Vagina (tissue), 2 donors: ENCODE results near the gene HNRNPA0. TPM values are rescaled to one million over a fixed set of nuclear protein-coding genes. Genes with fewer than 3 reads are reported as not detected.

ENCODE experiments used
- DNase-seq, 2 donors: peaks; one replicate each; pipeline ENCODE4 v3.0.0-alpha.2; 2017; ENCODE audit errors: extremely low spot score in 2 of 2
- H3K27ac ChIP-seq: fragments of 200-600 bp; sonication (generic); one replicate; pipeline ENCODE4 v1.5.1; 2019
- H3K27me3 ChIP-seq: fragments of 200-600 bp; sonication (generic); one replicate; pipeline ENCODE4 v1.5.1; 2019
- H3K36me3 ChIP-seq, 2 donors: fragments of 200-600 bp; sonication (generic); one replicate each; pipeline ENCODE4 v1.5.1; 2017 to 2019
- H3K4me1 ChIP-seq: fragments of 200-600 bp; sonication (generic); one replicate; pipeline ENCODE4 v1.5.1; 2019
- H3K4me3 ChIP-seq, 2 donors: fragments of 200-600 bp; sonication (generic); 1 replicate in 1 of 2; 2 replicates in 1 of 2; pipeline ENCODE4 v1.5.1; 2016 to 2019
- H3K9me3 ChIP-seq: fragments of 200-600 bp; sonication (generic); one replicate; pipeline ENCODE4 v1.5.1; 2019
- CTCF ChIP-seq, 3 experiments: fragments of 450-650 bp in 2 of 3; fragments of 200-600 bp in 1 of 3; sonication (generic) in 1 of 3; IDR thresholded peaks; one replicate each; pipeline ENCODE4 v1.5.1; 2017 to 2019; ENCODE audit warnings: antibody characterized with exemption in 3 of 3, mild to moderate bottlenecking in 2 of 3, moderate library complexity in 2 of 3
- POLR2A ChIP-seq, 2 donors: fragments of 450-650 bp; IDR thresholded peaks; one replicate each; pipeline ENCODE4 v1.6.1; 2017; ENCODE audit warnings: antibody characterized with exemption in 2 of 2, mild to moderate bottlenecking in 2 of 2, moderate library complexity in 2 of 2
- POLR2AphosphoS5 ChIP-seq, 2 donors: sonication (generic); formaldehyde crosslinking; IDR thresholded peaks; one replicate each; pipeline ENCODE4 v1.9.0; 2017; ENCODE audit warnings: antibody characterized with exemption in 2 of 2, mild to moderate bottlenecking in 2 of 2, low read depth in 1 of 2; ENCODE audit not compliant: insufficient read depth in 1 of 2
- intact Hi-C: fragments of 100-400 bp; cut with DNase I; formaldehyde crosslinking; loops from one replicate; pipeline ENCODE4 v1.15.1; 2023
- total RNA-seq: library from RNA; depleted of rRNA; stranded (reverse); fragments of >200 nt; gene quantifications from one replicate; pipeline ENCODE4 v1.2.3, GENCODE V29; 2016

The HNRNPA0 gene
- 11.8 TPM for total RNA-seq

DNA sequence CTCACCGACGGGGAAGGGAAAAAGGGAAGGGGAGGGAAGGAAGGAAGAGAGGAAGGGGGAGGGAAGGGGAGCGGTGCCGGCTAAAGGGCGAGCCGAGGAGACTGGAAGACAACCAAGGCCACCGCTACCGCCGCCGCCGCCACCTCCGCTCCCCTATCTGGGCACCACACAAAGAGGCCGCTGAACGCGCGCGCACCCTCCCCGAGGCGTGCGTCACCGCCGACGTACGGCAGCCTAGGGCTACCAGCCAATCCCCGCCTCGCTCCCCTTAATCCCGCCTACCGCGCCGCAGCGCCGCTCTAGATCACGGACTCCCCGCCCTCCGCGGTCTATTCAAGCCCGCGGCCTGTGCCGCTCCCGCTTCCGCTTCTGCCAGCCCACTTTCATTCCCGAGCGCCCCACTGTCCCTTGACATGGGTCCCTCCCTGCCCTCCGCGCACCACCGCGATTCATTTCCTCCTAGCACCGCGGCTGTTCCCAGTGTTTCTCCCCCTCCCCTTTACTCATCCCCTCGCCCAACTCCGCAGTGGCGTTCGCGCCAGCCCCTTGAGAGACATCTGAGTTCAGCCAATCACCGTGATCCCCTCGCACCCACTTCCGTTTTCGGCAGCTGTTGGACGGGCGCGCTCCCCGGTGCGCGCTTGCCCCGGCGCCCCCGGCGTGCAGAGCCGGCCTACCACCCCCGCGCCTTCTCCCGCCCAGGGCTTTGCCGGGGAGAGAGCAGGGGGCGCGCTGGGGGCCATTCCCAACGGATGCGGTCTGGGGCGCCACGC is at the start of gene HNRNPA0:
Gene HNRNPA0 (minus strand): TSS at position 176 of the 773 bp plus-strand sequence. CDS start 297 bp downstream, outside the sequence.
- H3K4me1 ChIP-seq: peaks cover 37% of the 10 kb centered on the region
- DNase-seq: peak in 1 of 2 donors; percentile 98
- peak within 1 kb of the TSS; percentile 69 to 92 for H3K4me3 ChIP-seq
- intact Hi-C loops: no loop called here
- no peaks in the 10 kb centered on the region for H3K27me3 ChIP-seq
- no peaks in the 10 kb centered on the region for H3K9me3 ChIP-seq
- peak within 1 kb of the TSS; percentile 100 for H3K27ac ChIP-seq
- TF ChIP-seq POLR2A (IDR thresholded peaks at IDR 0.05) (peak; percentile 82 to 98), CTCF (IDR thresholded peaks at IDR 0.05) (peak in 1 of 3 experiments; percentile 21), POLR2AphosphoS5 (IDR thresholded peaks at IDR 0.05; ENCODE audit: insufficient read depth in 1 of 2, low read depth in 1 of 2) (peak; percentile 85 to 98)
- no peaks in the 10 kb centered on the region for H3K36me3 ChIP-seq

DNA sequence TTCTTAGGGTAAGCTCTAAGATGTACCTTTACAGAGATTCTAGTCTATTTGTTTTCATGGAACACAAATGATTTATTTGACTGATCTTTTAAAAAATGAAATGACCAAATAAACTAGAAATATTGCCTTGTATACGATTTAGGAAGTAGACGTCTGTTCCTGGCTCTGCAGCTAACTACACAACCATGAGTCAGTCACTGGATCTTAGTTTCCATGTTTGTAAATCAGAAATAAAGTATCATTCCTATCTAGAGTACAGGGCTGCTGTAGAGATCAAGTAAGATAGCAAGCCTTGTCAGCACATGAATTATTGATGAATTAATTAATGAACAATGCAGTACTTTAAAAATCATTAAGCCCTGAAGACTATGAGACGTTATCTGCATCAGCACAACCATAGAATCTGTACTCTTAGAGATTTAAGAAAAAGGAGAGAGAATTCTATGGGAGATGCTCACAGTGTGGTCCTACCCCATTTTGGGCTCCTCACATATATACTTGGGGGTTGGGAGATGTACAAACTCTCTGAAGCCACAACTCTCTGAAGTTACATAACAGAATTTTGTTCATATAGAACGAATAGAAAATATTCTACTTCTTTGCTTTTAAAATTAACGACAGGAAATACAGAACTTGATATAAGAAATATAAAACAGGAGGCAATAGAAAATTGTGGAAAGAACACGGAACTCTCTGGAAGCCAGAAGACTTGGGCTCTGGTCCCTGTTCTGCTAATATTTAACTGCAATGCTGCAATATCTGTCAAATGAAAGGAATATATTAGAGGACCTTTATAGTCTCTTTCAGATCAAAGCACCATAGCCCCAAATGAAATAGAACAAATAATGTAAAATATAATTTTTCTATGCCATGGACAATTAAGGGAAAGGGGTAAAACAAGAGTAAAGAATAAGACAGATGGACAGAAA is 48.4 kb upstream of the HNRNPA0 start:
- no peak for DNase-seq
- Histone ChIP-seq H3K4me1 (no peaks in the 10 kb centered on the region), H3K27ac (no peak overlapping the region), H3K9me3 (no peaks in the 10 kb centered on the region), H3K27me3 (no peaks in the 10 kb centered on the region), H3K36me3 (no peaks in the 10 kb centered on the region), H3K4me3 (no peak overlapping the region)
- TF ChIP-seq CTCF (IDR thresholded peaks at IDR 0.05) (no peak), POLR2AphosphoS5 (IDR thresholded peaks at IDR 0.05; ENCODE audit: insufficient read depth in 1 of 2, low read depth in 1 of 2) (no peak), POLR2A (IDR thresholded peaks at IDR 0.05) (no peak)
- intact Hi-C loops: no loop called here

DNA sequence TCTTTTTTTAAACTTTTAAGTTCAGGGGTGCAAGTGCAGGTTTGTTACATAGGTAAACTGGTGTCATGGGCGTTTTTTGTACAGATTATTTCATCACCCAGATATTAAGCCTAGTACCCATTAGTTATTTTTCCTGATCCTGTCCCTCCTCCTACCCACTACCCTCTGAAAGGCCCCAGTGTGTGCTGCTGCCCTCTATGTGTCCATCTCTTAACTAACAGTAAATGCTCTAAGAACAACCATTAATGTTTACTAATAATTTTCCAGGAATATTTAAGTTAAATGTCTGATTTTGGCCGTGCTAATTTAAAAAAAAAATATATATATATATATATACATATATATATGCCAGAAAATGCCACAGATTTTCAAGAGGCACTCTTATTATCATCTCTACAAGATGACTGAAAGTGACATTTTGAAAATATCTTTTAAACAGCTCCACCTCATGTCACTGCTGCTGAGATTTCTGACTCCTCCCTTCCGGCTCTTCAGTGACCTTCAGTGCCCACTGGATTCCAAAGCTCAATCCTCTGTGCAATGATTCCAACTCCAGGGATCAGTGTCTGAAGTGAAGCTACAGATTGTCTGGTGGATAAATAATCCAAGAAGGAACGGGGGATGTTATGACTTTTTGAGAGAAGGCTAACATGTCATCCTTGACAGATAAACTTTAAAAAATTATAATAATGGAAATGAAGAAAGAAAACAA is 46.7 kb upstream of the HNRNPA0 start:
- no peaks in the 10 kb centered on the region for H3K36me3 ChIP-seq
- H3K4me3 ChIP-seq: no peak overlapping the region
- no peaks in the 10 kb centered on the region for H3K27me3 ChIP-seq
- H3K9me3 ChIP-seq: no peaks in the 10 kb centered on the region
- no peak for DNase-seq
- H3K4me1 ChIP-seq: no peaks in the 10 kb centered on the region
- intact Hi-C loops: no loop called here
- no peak overlapping the region for H3K27ac ChIP-seq
- TF ChIP-seq CTCF (IDR thresholded peaks at IDR 0.05) (no peak), POLR2A (IDR thresholded peaks at IDR 0.05) (no peak), POLR2AphosphoS5 (IDR thresholded peaks at IDR 0.05; ENCODE audit: insufficient read depth in 1 of 2, low read depth in 1 of 2) (no peak)

- Histone ChIP-seq H3K4me3 (no peak overlapping the region), H3K27me3 (no peaks in the 10 kb centered on the region), H3K9me3 (no peaks in the 10 kb centered on the region), H3K27ac (no peak overlapping the region), H3K36me3 (no peaks in the 10 kb centered on the region), H3K4me1 (no peaks in the 10 kb centered on the region)
- intact Hi-C loops: no loop called here
- no peak for DNase-seq
- TF ChIP-seq POLR2AphosphoS5 (IDR thresholded peaks at IDR 0.05; ENCODE audit: insufficient read depth in 1 of 2, low read depth in 1 of 2) (no peak), CTCF (IDR thresholded peaks at IDR 0.05) (no peak), POLR2A (IDR thresholded peaks at IDR 0.05) (no peak)
Observed at GRCh38 chr5:137796279-137796678, 42.1 kb upstream of the HNRNPA0 start.
